ENCODE results near the gene PPIL1. TPM values are rescaled to one million over a fixed set of nuclear protein-coding genes. Genes with fewer than 3 reads are reported as not detected.
A peak's percentile ranks its signal among the peaks of the same experiment; 100 is the strongest.

PPIL1 gene
- total and polyA plus RNA-seq, 9 donors: 10.7 to 38.4 (median 21.2) TPM

DNA sequence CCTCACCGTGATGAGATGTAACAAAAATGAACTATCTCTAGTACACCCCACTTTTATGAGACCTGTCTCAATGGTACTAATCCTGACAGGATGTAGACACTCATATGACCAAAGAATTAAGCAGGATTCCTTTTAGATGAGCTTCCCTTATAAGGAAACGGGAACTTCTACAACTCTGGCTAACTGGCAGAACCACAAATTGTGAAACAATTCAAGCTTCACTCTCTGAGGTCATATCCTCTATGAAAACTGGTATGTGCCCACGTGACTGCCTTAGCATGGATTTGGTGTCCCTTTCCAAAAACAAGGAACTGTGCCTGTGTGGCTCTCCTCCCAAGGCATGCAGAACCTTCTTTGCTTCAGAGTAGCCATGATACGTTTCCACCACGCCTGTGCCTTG lies 21.3 kb downstream of the PPIL1 start:
- intact Hi-C loops (cut with DNase I): loop anchor here in 1 of 4 donors (5.0 kb wide), 1 partner anchor 86 kb away; no protein-coding TSS in a partner anchor
- peaks cover 3% of the 10 kb centered on the region for H3K4me1 ChIP-seq (ENCODE audit: insufficient read depth)

DNA sequence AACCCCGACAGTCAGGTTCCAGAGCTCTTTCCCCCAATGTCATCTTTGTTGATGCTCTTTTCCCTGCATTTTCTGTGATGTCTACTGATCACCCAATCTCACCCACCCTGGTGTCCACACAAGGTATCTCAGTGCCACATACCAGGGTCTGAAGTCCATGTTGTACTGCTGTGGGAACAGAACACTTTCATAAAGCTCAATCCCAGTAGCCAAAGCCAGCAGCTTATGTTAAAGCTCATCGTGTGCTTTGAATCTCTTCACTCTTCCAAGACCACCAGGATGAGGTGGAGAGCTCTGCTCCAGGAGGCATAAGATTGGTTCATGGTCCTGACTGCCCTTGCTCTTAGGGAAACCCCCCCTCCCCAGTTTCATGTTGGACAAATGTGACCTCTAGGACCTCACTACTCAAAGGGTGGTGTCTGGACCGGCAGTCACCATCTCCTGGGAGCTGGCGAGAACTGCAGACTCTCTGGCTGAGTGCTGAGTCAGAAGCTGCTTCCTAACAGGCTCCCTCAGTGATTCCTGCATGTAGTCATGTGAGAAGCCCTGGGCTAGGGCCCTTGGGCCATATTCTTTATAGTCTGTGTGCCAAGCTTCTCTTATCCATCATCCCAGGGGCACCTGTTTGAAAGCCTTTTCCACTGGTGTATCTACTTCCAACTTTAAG lies 22.0 kb downstream of the PPIL1 start:
- H3K36me3 ChIP-seq: no peaks in the 10 kb centered on the region
- peak overlapping the region in 1 of 2 donors; percentile 29 for H3K27ac ChIP-seq
- H3K9me3 ChIP-seq: no peaks in the 10 kb centered on the region
- no peak overlapping the region for H3K4me3 ChIP-seq
- intact Hi-C loops (cut with DNase I): loop anchor here in 1 of 4 donors (5.0 kb wide), 1 partner anchor 85 kb away; no protein-coding TSS in a partner anchor
- no peaks in the 10 kb centered on the region for H3K27me3 ChIP-seq
- DNase-seq: no peak
- H3K4me1 ChIP-seq (ENCODE audit: insufficient read depth): peaks cover 1% of the 10 kb centered on the region
- 56 to 70% (median 61%) methylated on average over 4 of the region's 4 CpGs for WGBS, 3 donors
- TF ChIP-seq CTCF (IDR thresholded peaks at IDR 0.05) (no peak), EP300 (IDR thresholded peaks at IDR 0.05) (no peak), POLR2A (IDR thresholded peaks at IDR 0.05) (no peak)

More for the DNA sequence above, 21.3 kb downstream of the PPIL1 start:
- DNase-seq: peak in 3 of 5 donors; percentile 36 to 58 (median 37)
- no peaks in the 10 kb centered on the region for H3K36me3 ChIP-seq
- no peaks in the 10 kb centered on the region for H3K27me3 ChIP-seq
- H3K4me3 ChIP-seq: no peak overlapping the region
- H3K27ac ChIP-seq: no peak overlapping the region
- WGBS, 3 donors: 57 to 60% (median 58%) methylated on average over 5 of the region's 5 CpGs
- no peaks in the 10 kb centered on the region for H3K9me3 ChIP-seq
- TF ChIP-seq POLR2A (IDR thresholded peaks at IDR 0.05) (no peak), EP300 (IDR thresholded peaks at IDR 0.05) (peak; percentile 48), CTCF (IDR thresholded peaks at IDR 0.05) (no peak)

- H3K9me3 ChIP-seq: no peaks in the 10 kb centered on the region
- H3K27me3 ChIP-seq: no peaks in the 10 kb centered on the region
- no peak overlapping the region for H3K27ac ChIP-seq
- no peak overlapping the region for H3K4me3 ChIP-seq
- H3K36me3 ChIP-seq: no peaks in the 10 kb centered on the region
- TF ChIP-seq CTCF (IDR thresholded peaks at IDR 0.05): no peak
- peaks cover 1% of the 10 kb centered on the region for H3K4me1 ChIP-seq (ENCODE audit: insufficient read depth)
- intact Hi-C loops (cut with DNase I): loop anchor here in 2 of 4 donors (2.0 to 5.0 kb wide), 2 partner anchors 84 to 85 kb away; no protein-coding TSS in a partner anchor
- peak in 2 of 5 donors; percentile 39 to 40 for DNase-seq
- WGBS, 3 donors: 15 to 30% (median 19%) methylated on average over 4 of the region's 4 CpGs
These were observed 23.0 kb downstream of the PPIL1 start for GRCh38 chr6:36851626-36852025.

DNA sequence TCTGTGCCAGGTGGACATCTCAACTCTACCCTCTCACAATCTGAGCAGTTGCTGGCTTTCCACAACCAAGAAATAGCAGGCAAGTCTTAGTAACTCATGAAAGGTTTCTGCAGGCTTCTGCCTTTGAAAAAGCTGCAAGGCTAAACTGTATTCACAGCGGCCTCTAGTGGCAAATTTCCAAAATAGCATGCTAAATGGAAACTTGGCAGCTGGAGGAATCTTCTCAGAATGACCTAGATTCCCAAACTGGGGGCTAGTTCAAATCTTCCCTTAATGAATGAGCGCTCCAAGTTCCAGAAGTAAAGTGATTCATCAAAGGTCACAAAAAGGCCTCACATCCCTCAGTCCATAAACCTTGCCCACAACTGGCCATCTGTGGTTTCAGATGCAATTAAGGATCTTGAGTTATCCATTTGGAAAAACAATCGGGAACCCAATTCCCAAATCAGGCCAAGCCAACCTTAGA lies 23.4 kb downstream of the PPIL1 start:
- intact Hi-C loops (cut with DNase I): loop anchor here in 2 of 4 donors (2.0 to 5.0 kb wide), 2 partner anchors 84 kb away; no protein-coding TSS in a partner anchor
- H3K27ac ChIP-seq: no peak overlapping the region
- H3K27me3 ChIP-seq: no peaks in the 10 kb centered on the region
- no peaks in the 10 kb centered on the region for H3K4me1 ChIP-seq (ENCODE audit: insufficient read depth)
- peak in 2 of 5 donors; percentile 48 to 76 for DNase-seq
- no peaks in the 10 kb centered on the region for H3K9me3 ChIP-seq
- H3K36me3 ChIP-seq: no peaks in the 10 kb centered on the region
- TF ChIP-seq CTCF (IDR thresholded peaks at IDR 0.05): peak; percentile 38 to 69 (median 63)
- no peak for TF ChIP-seq EP300 (IDR thresholded peaks at IDR 0.05)
- 11 to 24% (median 19%) methylated on average over 3 of the region's 3 CpGs for WGBS, 3 donors
- no peak overlapping the region for H3K4me3 ChIP-seq
